ENCODE data around the gene TPTE2. TPM values are rescaled to one million over a fixed set of nuclear protein-coding genes. Genes with fewer than 3 reads are reported as not detected.

The TPTE2 gene
- polyA plus RNA-seq, 1 donor (not counting 4 experiments of a cell fraction or from before 2014, with no cell fraction given): not detected

DNA sequence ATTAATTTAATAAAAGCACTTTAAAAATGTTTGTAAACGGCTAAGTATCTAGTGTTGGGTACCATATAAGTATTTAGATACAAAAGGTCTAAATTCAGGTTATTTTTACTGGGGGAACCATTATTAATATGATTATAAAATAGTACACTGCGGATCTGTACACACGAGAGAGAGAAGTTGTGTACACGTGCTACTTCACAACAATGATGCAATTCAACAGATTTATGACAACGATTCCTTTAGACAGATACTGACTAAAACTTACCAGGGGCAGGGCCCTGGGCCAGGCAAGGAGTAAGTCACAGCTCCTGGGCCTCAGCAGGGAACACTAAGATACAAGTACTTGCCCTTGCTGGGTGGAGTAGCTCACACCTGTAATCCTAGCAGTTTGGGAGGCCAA, 29.1 kb upstream of the TPTE2 start:
- H2AFZ ChIP-seq (ENCODE audit: control insufficient read depth, low read length): no peak overlapping the region
- H3K27ac ChIP-seq (ENCODE audit: control insufficient read depth, insufficient read depth, low read length): no peak overlapping the region
- no peak for TF ChIP-seq EZH2 (IDR thresholded peaks at IDR 0.05; ENCODE audit: low read length)
- FAIRE-seq (no peak), DNase-seq (ENCODE audit: low read depth, low spot score) (no peak)
- no peaks in the 10 kb centered on the region for H3K27me3 ChIP-seq (ENCODE audit: control insufficient read depth, extremely low read depth, insufficient read depth, low read length)
- no peaks in the 10 kb centered on the region for H3K36me3 ChIP-seq (ENCODE audit: control insufficient read depth in 2 of 2, extremely low read depth in 1 of 2, insufficient read depth in 2 of 2, low read length in 2 of 2)
- no peaks in the 10 kb centered on the region for H3K79me2 ChIP-seq (ENCODE audit: control insufficient read depth, insufficient read depth, low read length)
- no peaks in the 10 kb centered on the region for H3K4me1 ChIP-seq (ENCODE audit: control insufficient read depth, extremely low read depth, insufficient read depth, low read length)
- H4K20me1 ChIP-seq (ENCODE audit: control insufficient read depth, extremely low read depth, insufficient read depth, low read length): no peaks in the 10 kb centered on the region
- no peak overlapping the region for H3K4me3 ChIP-seq (ENCODE audit: control insufficient read depth in 2 of 3, extremely low read depth in 1 of 3, insufficient read depth in 2 of 3, low read depth in 1 of 3, low read length in 3 of 3)
- H3K9me3 ChIP-seq (ENCODE audit: control insufficient read depth, low read depth, low read length): no peaks in the 10 kb centered on the region
- dilution Hi-C loops (cut with MboI; ENCODE audit: extremely low pct_ligation_motif_present, low sequenced_read_pairs): no loop called here
- no peak overlapping the region for H3K9ac ChIP-seq (ENCODE audit: control insufficient read depth, extremely low read depth, insufficient read depth, low read length)
- H3K9me1 ChIP-seq (ENCODE audit: control insufficient read depth, extremely low read depth, insufficient read depth, low read length): no peaks in the 10 kb centered on the region
- no peak overlapping the region for H3K4me2 ChIP-seq (ENCODE audit: control insufficient read depth, extremely low read depth, insufficient read depth, low read depth, low read length)

DNA sequence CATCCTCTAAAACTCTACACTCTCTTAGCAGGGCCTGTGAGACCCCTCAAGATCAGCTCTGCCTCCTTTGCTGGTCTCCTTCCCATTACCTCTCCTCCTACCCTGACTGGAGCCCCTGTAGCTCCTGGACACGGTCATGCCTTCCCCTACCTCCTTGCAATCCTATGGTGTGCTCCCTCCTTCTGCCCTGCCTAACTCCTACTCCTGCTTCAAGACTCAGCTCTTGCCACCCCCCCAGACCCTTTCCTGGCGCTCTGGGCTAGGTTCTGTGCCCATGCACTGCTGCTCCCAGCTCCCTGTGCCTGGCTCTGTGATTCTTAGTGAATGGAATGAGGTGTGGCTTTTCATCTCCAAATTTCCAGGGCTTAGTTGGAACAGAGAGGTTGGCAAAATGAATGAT, 28.0 kb upstream of the TPTE2 start:
- Histone ChIP-seq H3K27ac (ENCODE audit: control insufficient read depth, insufficient read depth, low read length) (no peak overlapping the region), H3K4me3 (ENCODE audit: control insufficient read depth in 2 of 3, extremely low read depth in 1 of 3, insufficient read depth in 2 of 3, low read depth in 1 of 3, low read length in 3 of 3) (no peak overlapping the region), H3K4me1 (ENCODE audit: control insufficient read depth, extremely low read depth, insufficient read depth, low read length) (no peaks in the 10 kb centered on the region), H4K20me1 (ENCODE audit: control insufficient read depth, extremely low read depth, insufficient read depth, low read length) (no peaks in the 10 kb centered on the region), H2AFZ (ENCODE audit: control insufficient read depth, low read length) (no peak overlapping the region), H3K9me3 (ENCODE audit: control insufficient read depth, low read depth, low read length) (no peaks in the 10 kb centered on the region), H3K36me3 (ENCODE audit: control insufficient read depth in 2 of 2, extremely low read depth in 1 of 2, insufficient read depth in 2 of 2, low read length in 2 of 2) (no peaks in the 10 kb centered on the region), H3K79me2 (ENCODE audit: control insufficient read depth, insufficient read depth, low read length) (no peaks in the 10 kb centered on the region), H3K9ac (ENCODE audit: control insufficient read depth, extremely low read depth, insufficient read depth, low read length) (no peak overlapping the region), H3K4me2 (ENCODE audit: control insufficient read depth, extremely low read depth, insufficient read depth, low read depth, low read length) (no peak overlapping the region), H3K27me3 (ENCODE audit: control insufficient read depth, extremely low read depth, insufficient read depth, low read length) (no peaks in the 10 kb centered on the region), H3K9me1 (ENCODE audit: control insufficient read depth, extremely low read depth, insufficient read depth, low read length) (no peaks in the 10 kb centered on the region)
- FAIRE-seq (no peak), DNase-seq (ENCODE audit: low read depth, low spot score) (no peak)
- TF ChIP-seq EZH2 (IDR thresholded peaks at IDR 0.05; ENCODE audit: low read length): no peak
- TF ChIP-seq, protein P1, sequence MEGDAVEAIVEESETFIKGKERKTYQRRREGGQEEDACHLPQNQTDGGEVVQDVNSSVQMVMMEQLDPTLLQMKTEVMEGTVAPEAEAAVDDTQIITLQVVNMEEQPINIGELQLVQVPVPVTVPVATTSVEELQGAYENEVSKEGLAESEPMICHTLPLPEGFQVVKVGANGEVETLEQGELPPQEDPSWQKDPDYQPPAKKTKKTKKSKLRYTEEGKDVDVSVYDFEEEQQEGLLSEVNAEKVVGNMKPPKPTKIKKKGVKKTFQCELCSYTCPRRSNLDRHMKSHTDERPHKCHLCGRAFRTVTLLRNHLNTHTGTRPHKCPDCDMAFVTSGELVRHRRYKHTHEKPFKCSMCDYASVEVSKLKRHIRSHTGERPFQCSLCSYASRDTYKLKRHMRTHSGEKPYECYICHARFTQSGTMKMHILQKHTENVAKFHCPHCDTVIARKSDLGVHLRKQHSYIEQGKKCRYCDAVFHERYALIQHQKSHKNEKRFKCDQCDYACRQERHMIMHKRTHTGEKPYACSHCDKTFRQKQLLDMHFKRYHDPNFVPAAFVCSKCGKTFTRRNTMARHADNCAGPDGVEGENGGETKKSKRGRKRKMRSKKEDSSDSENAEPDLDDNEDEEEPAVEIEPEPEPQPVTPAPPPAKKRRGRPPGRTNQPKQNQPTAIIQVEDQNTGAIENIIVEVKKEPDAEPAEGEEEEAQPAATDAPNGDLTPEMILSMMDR (optimal IDR thresholded peaks at IDR 0.05 in 1 of 3, IDR thresholded peaks at IDR 0.05 in 1 of 3, conservative IDR thresholded peaks at IDR 0.05 in 1 of 3; ENCODE audit: extremely low read depth in 1 of 3, insufficient read depth in 2 of 3, low read length in 3 of 3): no peak
- dilution Hi-C loops (cut with MboI; ENCODE audit: extremely low pct_ligation_motif_present, low sequenced_read_pairs): no loop called here

DNA sequence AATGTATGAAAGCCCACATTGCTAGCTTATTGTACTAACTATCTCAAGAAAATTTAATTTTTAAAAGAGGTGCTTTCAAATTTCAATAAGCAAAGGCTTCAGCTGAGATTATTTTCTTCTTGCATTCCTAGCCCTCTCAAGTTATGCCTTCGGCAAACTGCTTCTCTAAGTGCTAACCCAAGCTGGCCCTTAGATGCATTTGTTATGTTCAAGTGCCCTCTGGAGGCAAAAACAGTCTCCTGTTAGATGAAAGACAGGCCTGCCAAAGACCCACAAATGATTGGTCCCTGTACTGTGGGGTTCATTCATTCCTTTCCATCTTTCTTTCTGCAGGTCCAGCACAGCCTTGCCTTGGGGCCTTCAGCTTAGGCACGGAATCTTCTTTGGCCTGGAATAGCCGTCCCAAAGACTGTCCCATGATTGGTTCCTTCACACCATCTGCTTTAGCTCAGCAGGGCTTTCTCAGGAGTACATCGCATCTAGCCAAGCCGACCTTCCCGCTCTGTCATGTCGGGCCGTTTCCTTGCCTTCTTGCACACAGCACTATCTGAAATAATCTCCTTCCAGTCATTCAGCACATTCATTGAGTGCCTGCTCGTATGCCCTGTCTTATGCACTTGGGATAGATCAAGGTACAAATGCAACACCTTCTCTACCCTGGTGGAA, 26.4 kb upstream of the TPTE2 start:
- Histone ChIP-seq H3K9ac (ENCODE audit: control insufficient read depth, extremely low read depth, insufficient read depth, low read length) (no peak overlapping the region), H3K36me3 (ENCODE audit: control insufficient read depth in 2 of 2, extremely low read depth in 1 of 2, insufficient read depth in 2 of 2, low read length in 2 of 2) (no peaks in the 10 kb centered on the region), H4K20me1 (ENCODE audit: control insufficient read depth, extremely low read depth, insufficient read depth, low read length) (no peaks in the 10 kb centered on the region), H2AFZ (ENCODE audit: control insufficient read depth, low read length) (no peak overlapping the region), H3K4me2 (ENCODE audit: control insufficient read depth, extremely low read depth, insufficient read depth, low read depth, low read length) (peak overlapping the region; percentile 69), H3K9me3 (ENCODE audit: control insufficient read depth, low read depth, low read length) (no peaks in the 10 kb centered on the region), H3K9me1 (ENCODE audit: control insufficient read depth, extremely low read depth, insufficient read depth, low read length) (no peaks in the 10 kb centered on the region), H3K27me3 (ENCODE audit: control insufficient read depth, extremely low read depth, insufficient read depth, low read length) (no peaks in the 10 kb centered on the region), H3K4me3 (ENCODE audit: control insufficient read depth in 2 of 3, extremely low read depth in 1 of 3, insufficient read depth in 2 of 3, low read depth in 1 of 3, low read length in 3 of 3) (no peak overlapping the region), H3K79me2 (ENCODE audit: control insufficient read depth, insufficient read depth, low read length) (no peaks in the 10 kb centered on the region), H3K27ac (ENCODE audit: control insufficient read depth, insufficient read depth, low read length) (no peak overlapping the region), H3K4me1 (ENCODE audit: control insufficient read depth, extremely low read depth, insufficient read depth, low read length) (no peaks in the 10 kb centered on the region)
- FAIRE-seq: peak; percentile 60
- dilution Hi-C loops (cut with MboI; ENCODE audit: extremely low pct_ligation_motif_present, low sequenced_read_pairs): no loop called here
- DNase-seq (ENCODE audit: low read depth, low spot score): no peak
- TF ChIP-seq EZH2 (IDR thresholded peaks at IDR 0.05; ENCODE audit: low read length): no peak
- TF ChIP-seq, protein P1 (optimal IDR thresholded peaks at IDR 0.05 in 1 of 3, IDR thresholded peaks at IDR 0.05 in 1 of 3, conservative IDR thresholded peaks at IDR 0.05 in 1 of 3; ENCODE audit: extremely low read depth in 1 of 3, insufficient read depth in 2 of 3, low read length in 3 of 3): peak; percentile 28 to 49 (median 44)

All from keratinocyte (primary cell).